Measurements from ENCODE around the gene UBE3A. TPM values are rescaled to one million over a fixed set of nuclear protein-coding genes. Genes with fewer than 3 reads are reported as not detected.

The UBE3A gene
- polyA plus RNA-seq, 3 donors = 11.0 to 26.1 (median 18.7) TPM

GRCh38 chr15:25446076-25446475, 7.3 kb upstream of the UBE3A start:
- WGBS, 3 donors = 89 to 94% (median 92%) methylated on average over 3 of the region's 3 CpGs
- H3K27ac ChIP-seq (ENCODE audit: low read depth, low read length) = no peak overlapping the region

- no peak overlapping the region for H3K27ac ChIP-seq (ENCODE audit: low read depth, low read length)
- 88 to 93% (median 89%) methylated on average over 4 of the region's 4 CpGs for WGBS, 3 donors
Observed at GRCh38 chr15:25445412-25445811, 6.6 kb upstream of the UBE3A start.

DNA sequence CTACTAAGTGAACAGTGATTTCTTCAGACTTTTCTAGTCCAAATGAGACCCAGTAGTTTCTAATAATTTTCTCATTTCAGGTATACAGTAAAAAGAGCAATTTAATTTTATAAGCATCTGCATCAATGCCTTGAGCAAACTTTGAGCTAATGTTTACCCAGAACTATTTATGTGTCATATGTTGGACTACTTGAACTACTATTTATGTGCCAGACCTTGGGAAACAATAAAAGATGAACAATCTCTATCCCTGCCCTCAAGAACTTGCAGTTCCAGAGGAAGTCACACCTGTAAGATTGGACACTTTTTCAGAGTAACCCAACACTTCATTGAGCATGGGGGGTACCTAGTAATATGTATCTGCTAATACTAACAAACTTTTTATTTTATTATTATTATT, 2.3 kb upstream of the UBE3A start:
- no peak overlapping the region for H3K27ac ChIP-seq (ENCODE audit: low read depth, low read length)

- H3K27ac ChIP-seq (ENCODE audit: low read depth, low read length) = no peak overlapping the region
- 2 to 8% (median 7%) methylated on average over 14 of the region's 14 CpGs for WGBS, 3 donors
Observed at GRCh38 chr15:25439369-25439836, 579 bp upstream of the UBE3A start.

DNA sequence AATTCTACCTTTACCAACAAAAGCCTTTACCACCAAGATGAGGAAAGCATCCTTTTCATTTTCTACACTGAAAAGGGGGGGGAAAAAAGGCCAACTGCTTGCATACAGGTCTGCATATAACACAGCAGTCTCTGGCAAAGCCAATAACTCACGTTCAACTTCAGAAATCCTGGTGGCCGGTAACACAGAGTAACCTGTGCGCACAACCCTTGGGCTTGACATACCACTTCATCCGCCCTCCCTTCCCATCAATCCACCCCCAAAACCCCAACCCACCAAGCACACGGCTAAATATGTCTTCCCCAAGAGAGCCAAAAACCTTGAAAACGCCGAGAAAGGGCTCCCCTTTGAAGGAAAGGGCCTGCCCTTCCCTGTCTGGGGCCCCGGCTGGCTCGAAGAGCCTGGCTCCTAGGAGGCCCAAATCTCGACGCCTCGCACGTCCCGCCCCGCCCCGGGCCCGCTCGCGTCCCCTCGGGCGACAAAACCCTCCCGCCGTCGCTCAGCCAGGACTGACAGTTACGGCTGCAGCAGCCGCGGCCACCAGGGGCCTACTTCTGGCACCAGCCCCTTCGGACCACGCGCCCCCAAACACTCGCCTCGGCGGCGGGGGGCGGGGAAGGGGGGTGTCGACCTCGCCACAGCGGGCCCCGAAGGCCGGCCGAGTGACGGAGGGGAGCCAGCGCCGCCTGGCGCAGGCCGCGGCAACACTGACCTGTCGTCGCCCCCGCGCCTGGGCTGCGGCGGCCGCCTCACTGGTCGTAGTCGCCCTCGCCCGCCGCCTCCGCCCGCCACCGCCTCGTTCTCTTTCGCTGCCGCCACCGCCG, 835 bp downstream of the UBE3A start:
- 0% methylated on average over 42 to 67 of the region's 67 CpGs for WGBS, 3 donors
- H3K27ac ChIP-seq (ENCODE audit: low read depth, low read length) = peak overlapping the region; percentile 98

GRCh38 chr15:25436707-25437106, 2.1 kb downstream of the UBE3A start:
- no peak overlapping the region for H3K27ac ChIP-seq (ENCODE audit: low read depth, low read length)

GRCh38 chr15:25435474-25436243, 3.2 kb downstream of the UBE3A start:
- no peak overlapping the region for H3K27ac ChIP-seq (ENCODE audit: low read depth, low read length)
- WGBS, 3 donors = 91 to 92% (median 92%) methylated on average over 5 of the region's 5 CpGs

GRCh38 chr15:25433118-25433865, 5.5 kb downstream of the UBE3A start:
- H3K27ac ChIP-seq (ENCODE audit: low read depth, low read length) = no peak overlapping the region
- WGBS, 3 donors = 81 to 86% (median 83%) methylated on average over 20 of the region's 20 CpGs

- 73 to 76% (median 75%) methylated on average over 3 of the region's 3 CpGs for WGBS, 3 donors
- H3K27ac ChIP-seq (ENCODE audit: low read depth, low read length) = no peak overlapping the region
Observed at GRCh38 chr15:25431836-25432561, 6.8 kb downstream of the UBE3A start.

GRCh38 chr15:25427861-25428260, 11.0 kb downstream of the UBE3A start:
- H3K27ac ChIP-seq (ENCODE audit: low read depth, low read length) = no peak overlapping the region
- 44 to 88% (median 80%) methylated on average over 2 of the region's 2 CpGs for WGBS, 3 donors

DNA sequence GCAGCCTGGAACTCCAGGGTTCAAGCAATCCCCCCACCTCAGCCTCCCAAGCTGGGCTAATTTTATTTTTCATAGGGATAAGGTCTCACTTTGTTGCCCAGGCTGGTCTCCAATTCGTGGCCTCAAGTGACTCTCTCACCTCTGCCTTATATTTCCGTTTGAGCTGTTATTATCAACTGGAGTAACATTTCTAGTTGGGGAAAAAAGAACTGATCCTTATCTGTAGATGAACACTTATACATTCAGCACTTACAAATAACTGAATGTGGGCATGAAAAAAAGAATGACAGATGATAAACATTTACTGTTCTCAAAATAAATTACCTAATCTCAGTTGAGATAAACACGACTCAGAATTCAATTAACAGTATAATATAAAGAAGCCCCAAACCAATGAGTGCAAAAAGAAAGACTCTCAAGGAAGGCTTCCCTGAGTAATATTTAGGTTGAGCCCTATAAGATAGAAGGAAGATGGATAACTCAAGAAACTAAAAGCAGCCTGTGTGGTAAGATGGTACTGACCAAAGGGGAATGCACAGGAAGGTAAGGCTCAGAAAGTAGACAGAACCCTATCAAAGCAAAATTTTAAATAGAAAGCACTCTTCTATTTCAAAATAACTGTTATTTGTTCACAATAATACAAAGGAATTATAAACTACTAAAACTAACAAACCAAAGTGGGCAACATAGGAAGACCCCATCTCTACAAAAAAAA, 11.8 kb downstream of the UBE3A start:
- WGBS, 3 donors = 31 to 57% (median 53%) methylated on average over 3 of the region's 3 CpGs
- H3K27ac ChIP-seq (ENCODE audit: low read depth, low read length) = no peak overlapping the region

GRCh38 chr15:25424073-25424472, 14.8 kb downstream of the UBE3A start:
- 90 to 95% (median 92%) methylated on average over 1 of the region's 1 CpG for WGBS, 3 donors
- H3K27ac ChIP-seq (ENCODE audit: low read depth, low read length) = no peak overlapping the region

GRCh38 chr15:25422021-25422420, 16.8 kb downstream of the UBE3A start:
- no peak overlapping the region for H3K27ac ChIP-seq (ENCODE audit: low read depth, low read length)
- 81 to 89% (median 88%) methylated on average over 2 of the region's 2 CpGs for WGBS, 3 donors

GRCh38 chr15:25418202-25418601, 20.6 kb downstream of the UBE3A start:
- WGBS, 3 donors = 91 to 94% (median 91%) methylated on average over 4 of the region's 4 CpGs
- no peak overlapping the region for H3K27ac ChIP-seq (ENCODE audit: low read depth, low read length)

DNA sequence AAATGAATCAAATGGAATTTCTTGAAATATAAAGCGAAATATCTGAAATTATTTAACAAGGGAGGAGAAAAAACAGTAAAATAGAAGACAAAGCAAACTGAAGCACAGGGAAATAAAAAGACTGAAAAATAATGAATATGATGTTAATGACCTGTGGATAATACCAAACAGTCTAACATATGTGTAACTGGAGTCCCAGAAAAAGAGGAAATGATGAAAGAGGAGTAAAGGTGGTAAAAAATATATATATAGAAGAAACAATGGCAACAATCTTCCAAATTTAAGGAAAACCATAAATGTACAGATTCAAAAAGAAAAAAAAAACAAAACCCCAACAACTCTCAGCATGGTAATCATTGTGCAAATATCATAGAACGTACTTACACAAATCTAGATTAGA, 21.2 kb downstream of the UBE3A start:
- no peak overlapping the region for H3K27ac ChIP-seq (ENCODE audit: low read depth, low read length)
- 88 to 96% (median 93%) methylated on average over 2 of the region's 2 CpGs for WGBS, 3 donors

DNA sequence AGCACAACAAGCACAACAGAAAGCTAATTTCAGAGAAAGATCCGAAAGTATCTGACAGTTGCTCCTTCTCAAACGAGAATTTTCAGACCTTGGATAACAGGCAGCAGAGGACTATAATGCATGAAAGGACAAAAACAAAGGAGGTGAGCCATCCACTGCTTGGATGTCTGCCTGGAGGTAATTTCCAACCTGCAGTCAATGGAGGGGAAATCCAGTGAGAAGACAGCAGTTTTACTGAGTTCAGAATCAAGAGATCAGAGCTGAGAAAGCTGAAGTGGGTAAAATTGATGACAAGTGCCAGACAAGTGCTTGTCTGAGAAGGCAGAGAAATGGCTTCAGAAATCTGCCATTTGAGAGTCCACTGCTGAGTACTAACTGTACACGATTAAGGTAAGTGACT, 22.1 kb downstream of the UBE3A start:
- WGBS, 3 donors = 74 to 85% (median 83%) methylated on average over 3 of the region's 3 CpGs
- H3K27ac ChIP-seq (ENCODE audit: low read depth, low read length) = no peak overlapping the region

DNA sequence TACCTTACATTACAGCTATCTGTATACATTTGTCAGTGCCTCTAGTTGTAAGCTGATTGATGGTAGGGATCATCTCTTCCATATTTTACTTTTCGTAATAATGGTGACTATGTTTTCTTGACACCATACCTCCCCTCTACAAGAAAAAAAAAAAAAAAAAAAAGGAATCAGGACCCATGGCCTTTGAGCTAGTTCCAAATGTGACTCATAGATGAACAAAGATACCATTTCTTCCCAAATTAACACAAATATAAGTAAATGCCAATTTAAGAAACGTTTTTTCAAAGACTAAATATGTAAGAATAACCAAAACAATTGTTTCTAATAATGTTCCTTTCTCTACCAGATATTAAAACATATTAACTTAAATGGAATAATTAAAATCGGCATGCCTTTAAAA, 23.1 kb downstream of the UBE3A start:
- WGBS, 3 donors = 84 to 86% (median 84%) methylated on average over 3 of the region's 3 CpGs
- no peak overlapping the region for H3K27ac ChIP-seq (ENCODE audit: low read depth, low read length)

DNA sequence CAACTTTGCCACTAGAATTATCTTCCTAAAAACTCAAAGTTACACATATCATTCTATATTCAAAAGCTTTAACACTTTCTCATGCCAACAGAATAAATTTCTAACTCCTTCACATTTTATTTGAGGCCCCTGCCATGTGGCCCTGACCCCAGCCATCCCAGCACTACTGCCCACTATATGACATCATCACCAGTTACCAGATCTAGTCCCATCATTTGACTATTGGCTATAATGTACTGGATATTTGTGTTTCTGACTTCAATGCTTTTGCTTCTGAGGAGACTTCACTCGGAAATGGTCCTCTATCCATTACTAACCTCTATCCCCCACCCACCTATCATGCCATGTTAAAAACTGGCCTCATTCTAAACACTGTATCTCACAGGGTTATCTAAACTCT, 23.6 kb downstream of the UBE3A start:
- WGBS, 3 donors = 93 to 97% (median 97%) methylated on average over 1 of the region's 1 CpG
- no peak overlapping the region for H3K27ac ChIP-seq (ENCODE audit: low read depth, low read length)

Data from adipose tissue (tissue), 3 donors.